ENCODE results near the gene RAP1GAP2. TPM values are rescaled to one million over a fixed set of nuclear protein-coding genes. Genes with fewer than 3 reads are reported as not detected.

The RAP1GAP2 gene
- total and polyA plus RNA-seq, 8 donors = 11.8 to 92.4 (median 31.0) TPM

GRCh38 chr17:2874189-2874686 lies 78.0 kb downstream of the RAP1GAP2 start:
- TF ChIP-seq CTCF (IDR thresholded peaks at IDR 0.05) = no peak
- TF ChIP-seq POLR2AphosphoS5 (IDR thresholded peaks at IDR 0.05) = no peak
- no peak for TF ChIP-seq EP300 (IDR thresholded peaks at IDR 0.05)
- TF ChIP-seq POLR2A (IDR thresholded peaks at IDR 0.05) = no peak

GRCh38 chr17:2875608-2876007 lies 79.4 kb downstream of the RAP1GAP2 start:
- intact Hi-C loops (cut with DNase I; ENCODE audit: low total_unique reads) = no loop called here
- Histone ChIP-seq H3K4me1 (peaks cover 0 to 11% (median 0%) of the 10 kb centered on the region in 4 donors), H3K27ac (peak overlapping the region in 1 of 5 donors; percentile 13), H3K9me3 (no peaks in the 10 kb centered on the region), H3K4me3 (no peak overlapping the region), H3K36me3 (peaks cover 0 to 7% (median 2%) of the 10 kb centered on the region in 4 donors), H3K27me3 (no peaks in the 10 kb centered on the region)
- DNase-seq = no peak
- WGBS, 5 donors = 87 to 92% (median 90%) methylated on average over 13 of the region's 13 CpGs
- TF ChIP-seq POLR2AphosphoS5 (IDR thresholded peaks at IDR 0.05) = no peak
- TF ChIP-seq EP300 (IDR thresholded peaks at IDR 0.05) = no peak
- no peak for TF ChIP-seq CTCF (IDR thresholded peaks at IDR 0.05)

More at GRCh38 chr17:2874189-2874686, 78.0 kb downstream of the RAP1GAP2 start:
- Histone ChIP-seq H3K9me3 (no peaks in the 10 kb centered on the region), H3K27ac (peak overlapping the region; percentile 34 to 66 (median 60)), H3K4me3 (no peak overlapping the region), H3K36me3 (peaks cover 0 to 7% (median 2%) of the 10 kb centered on the region in 4 donors), H3K27me3 (no peaks in the 10 kb centered on the region), H3K4me1 (peaks cover 0 to 11% (median 0%) of the 10 kb centered on the region in 4 donors)
- 20 to 39% (median 30%) methylated on average over 5 of the region's 5 CpGs for WGBS, 5 donors
- DNase-seq = peak in 1 of 2 donors; percentile 65
- intact Hi-C loops (cut with DNase I; ENCODE audit: low total_unique reads) = no loop called here

GRCh38 chr17:2876467-2876866 lies 80.2 kb downstream of the RAP1GAP2 start:
- intact Hi-C loops (cut with DNase I; ENCODE audit: low total_unique reads) = no loop called here
- peaks cover 0 to 11% (median 0%) of the 10 kb centered on the region in 4 donors for H3K4me1 ChIP-seq
- TF ChIP-seq POLR2AphosphoS5 (IDR thresholded peaks at IDR 0.05) = no peak
- TF ChIP-seq EP300 (IDR thresholded peaks at IDR 0.05) = no peak
- no peak for TF ChIP-seq POLR2A (IDR thresholded peaks at IDR 0.05)
- TF ChIP-seq CTCF (IDR thresholded peaks at IDR 0.05) = no peak

GRCh38 chr17:2878751-2879254 lies 82.6 kb downstream of the RAP1GAP2 start:
- intact Hi-C loops (cut with DNase I; ENCODE audit: low total_unique reads) = no loop called here
- peaks cover 6 to 19% (median 9%) of the 10 kb centered on the region in 4 donors for H3K4me1 ChIP-seq
- no peak overlapping the region for H3K4me3 ChIP-seq
- peaks cover 0 to 7% (median 2%) of the 10 kb centered on the region in 4 donors for H3K36me3 ChIP-seq
- 81 to 93% (median 92%) methylated on average over 12 to 16 of the region's 16 CpGs for WGBS, 5 donors
- H3K27me3 ChIP-seq = no peaks in the 10 kb centered on the region
- no peak for DNase-seq
- TF ChIP-seq EP300 (IDR thresholded peaks at IDR 0.05) (no peak), POLR2AphosphoS5 (IDR thresholded peaks at IDR 0.05) (no peak), POLR2A (IDR thresholded peaks at IDR 0.05) (no peak), CTCF (IDR thresholded peaks at IDR 0.05) (no peak)
- no peaks in the 10 kb centered on the region for H3K9me3 ChIP-seq
- no peak overlapping the region for H3K27ac ChIP-seq

More at GRCh38 chr17:2876467-2876866, 80.2 kb downstream of the RAP1GAP2 start:
- Histone ChIP-seq H3K27me3 (no peaks in the 10 kb centered on the region), H3K27ac (no peak overlapping the region), H3K9me3 (no peaks in the 10 kb centered on the region), H3K4me3 (no peak overlapping the region), H3K36me3 (peaks cover 0 to 7% (median 2%) of the 10 kb centered on the region in 4 donors)
- 59 to 78% (median 68%) methylated on average over 6 of the region's 6 CpGs for WGBS, 5 donors
- no peak for DNase-seq
